HG03139 (cell line): Measurements from ENCODE around the gene LHFPL3.
"Not testable (repeated sequence)": the region's sequence is repeated elsewhere in the genome, so short reads cannot be mapped to it uniquely, and the experiment has no call there.

Experiments
- ATAC-seq: cut with Tn5 transposase; IDR thresholded peaks from one replicate; pipeline ENCODE4 v1.9.1; 2021; ENCODE audit not compliant: unreplicated experiment

LHFPL3 gene

DNA sequence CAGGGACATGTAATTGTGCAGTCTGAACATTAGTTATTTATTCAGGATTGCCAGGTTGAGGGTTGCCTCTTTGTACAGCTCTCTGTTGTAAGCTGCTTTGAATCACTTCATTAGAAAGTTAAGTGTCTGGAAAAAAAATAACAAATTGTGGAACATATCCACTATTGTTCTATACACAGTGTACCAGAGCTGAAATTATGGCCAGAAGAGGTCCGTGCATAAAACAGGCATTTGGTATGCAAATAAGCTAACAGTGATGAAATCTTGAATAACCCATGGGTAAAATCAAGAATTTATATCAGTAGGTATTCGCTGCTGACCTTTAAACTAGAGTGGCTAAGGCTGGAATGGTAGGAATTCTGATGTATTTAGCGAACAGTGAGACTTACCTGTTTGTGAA, 152.1 kb downstream of the LHFPL3 start:
- no peak for ATAC-seq

DNA sequence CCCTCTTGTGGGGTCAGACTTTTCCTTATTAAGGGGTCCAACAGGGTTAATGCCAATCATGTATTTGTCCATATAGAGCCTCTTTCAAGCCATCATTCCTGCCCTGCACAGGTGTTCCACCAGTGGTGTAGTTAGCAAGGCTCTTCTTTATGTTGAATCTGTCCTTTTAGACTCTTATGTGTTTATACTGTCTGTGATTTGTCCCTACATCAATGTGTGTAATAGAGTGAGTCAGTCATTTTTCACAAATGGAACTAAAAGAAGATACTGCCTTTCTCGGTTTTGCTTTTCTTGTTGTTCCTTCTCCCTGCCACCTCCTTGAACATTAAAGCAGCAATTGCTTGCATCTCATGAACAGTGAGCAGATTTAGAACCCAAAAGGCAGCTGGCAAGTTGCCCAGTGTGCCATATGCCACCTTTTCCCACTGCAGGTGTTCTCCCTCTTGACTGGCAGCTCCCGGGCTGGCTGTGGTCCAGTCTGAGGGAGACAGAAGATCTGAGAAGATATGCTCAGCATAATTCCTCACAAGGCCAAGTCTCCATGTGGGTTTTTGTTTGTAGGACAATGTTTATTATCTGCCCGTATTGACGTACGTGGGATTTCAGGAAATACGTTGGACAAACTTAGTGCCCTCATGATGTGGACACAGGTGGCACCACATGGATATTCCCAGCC, 154.1 kb downstream of the LHFPL3 start:
- ATAC-seq, result no peak

DNA sequence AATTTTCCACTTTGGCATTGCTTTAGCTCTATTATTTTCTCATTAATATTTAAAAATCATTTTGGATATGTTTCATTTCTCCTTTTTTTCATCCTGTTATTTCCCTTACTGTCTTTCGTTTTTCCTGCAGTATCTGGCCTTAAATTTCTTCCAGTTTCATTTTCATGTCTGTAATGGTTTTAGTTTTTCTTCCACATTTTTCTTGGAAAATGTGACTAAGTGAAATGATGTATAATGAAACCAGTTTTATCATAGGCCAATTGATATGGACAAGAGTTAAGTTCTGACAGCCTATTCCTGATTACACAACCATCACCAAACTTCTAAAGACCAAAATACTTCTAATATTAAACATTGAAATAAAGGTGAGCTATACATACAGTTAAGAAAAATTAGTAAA, 158.5 kb downstream of the LHFPL3 start:
- ATAC-seq, result no peak

DNA sequence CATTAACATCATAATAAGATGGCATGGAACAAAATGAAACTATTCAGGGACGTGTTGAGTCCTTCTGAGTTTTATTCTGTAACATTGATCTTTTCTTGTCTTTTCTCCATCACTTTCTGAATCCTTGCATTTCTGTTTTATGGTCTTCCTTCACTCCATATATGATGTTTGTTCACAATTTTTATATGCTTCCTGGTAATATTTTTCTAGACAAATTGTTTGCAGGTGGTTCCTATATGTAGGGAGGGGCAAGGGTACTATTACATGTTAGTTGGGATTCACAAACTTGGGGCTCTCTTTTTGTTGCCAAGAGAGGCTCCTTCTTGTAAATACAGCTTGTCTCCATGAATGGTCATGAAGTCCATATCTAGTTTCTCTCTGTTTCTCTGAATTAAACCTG, 159.2 kb downstream of the LHFPL3 start:
- no peak for ATAC-seq

DNA sequence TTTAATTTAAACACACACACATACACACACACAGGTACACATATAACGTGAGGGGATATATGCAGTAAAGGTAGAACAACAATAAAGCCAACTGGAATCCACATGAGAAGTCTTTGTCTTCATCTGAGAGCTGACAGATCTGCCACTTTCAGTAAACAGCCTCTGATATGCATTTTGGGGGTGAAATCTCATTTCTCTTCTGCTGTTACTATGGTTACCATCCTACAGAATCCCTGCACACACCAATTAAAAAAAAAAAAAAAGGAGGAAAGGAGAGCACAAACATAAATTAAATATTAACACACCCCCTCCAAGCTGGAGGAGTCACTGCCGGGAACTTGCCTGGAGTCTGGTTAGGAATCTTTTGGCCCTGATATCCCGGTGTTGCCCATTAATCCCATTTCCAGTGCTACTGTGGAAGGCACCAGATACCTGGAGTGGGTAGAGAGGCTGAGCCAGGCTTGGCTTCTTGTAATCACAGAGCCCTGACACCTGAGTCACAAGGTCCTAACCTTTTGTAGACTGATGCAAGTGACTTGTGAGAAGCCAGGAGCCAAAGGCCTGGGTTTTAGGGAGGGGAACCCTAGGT, 169.1 kb downstream of the LHFPL3 start:
- no peak for ATAC-seq

DNA sequence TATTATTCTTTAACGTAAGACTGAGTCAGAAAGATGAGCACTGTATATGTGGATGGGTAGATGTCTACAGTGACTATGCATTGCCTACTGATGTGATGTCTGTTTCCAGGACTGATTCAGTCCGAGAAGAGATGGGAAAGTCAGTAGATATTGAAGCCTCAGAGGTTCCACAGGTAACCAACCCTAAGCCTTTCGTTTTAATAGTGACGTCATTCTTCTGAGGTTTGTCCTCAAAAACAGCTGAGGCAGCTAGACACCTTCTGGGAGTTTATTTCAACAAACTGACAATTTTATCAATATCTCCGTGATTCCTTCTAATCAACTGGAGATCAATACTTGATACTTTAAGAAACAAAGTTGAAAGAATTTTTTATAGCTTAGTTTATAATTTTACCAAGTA, 171.6 kb downstream of the LHFPL3 start:
- ATAC-seq, result no peak

DNA sequence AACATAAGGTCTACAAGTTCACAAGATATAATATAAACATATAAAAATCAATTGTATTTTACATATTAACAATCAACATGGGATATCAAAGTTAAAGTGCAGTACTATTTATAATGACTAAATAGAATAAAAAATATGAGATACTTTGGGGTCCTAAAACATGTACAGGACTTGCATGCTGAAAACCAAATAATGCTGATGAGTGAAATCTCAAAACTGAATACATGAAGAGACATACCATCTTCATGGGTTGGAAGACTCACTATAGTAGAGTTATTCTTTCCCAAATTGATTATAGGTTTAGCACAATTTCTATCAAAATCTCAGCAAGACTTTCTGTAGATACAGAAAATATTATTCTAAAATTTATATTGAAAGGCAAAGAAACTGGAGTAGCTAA, 181.5 kb downstream of the LHFPL3 start:
- ATAC-seq, result no peak

DNA sequence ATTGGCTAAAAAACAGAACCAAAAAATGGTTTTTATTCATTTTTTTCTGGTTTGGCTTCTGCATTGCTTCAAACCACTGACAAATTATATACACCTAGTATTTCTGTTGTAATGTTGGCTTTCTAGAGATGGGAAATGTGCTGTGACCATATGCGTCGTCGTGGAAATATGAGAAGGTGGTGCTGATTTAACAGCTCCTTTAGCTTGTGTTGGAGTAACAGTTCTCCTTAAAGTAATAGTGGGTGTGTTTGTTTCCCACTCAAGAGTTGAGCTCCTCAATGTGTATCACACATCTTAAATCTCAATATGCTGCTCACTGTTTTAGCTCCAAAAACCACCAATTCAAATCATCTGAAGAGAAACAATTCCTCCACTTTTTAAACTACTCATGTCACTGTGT, 196.4 kb downstream of the LHFPL3 start:
- ATAC-seq, result no peak

DNA sequence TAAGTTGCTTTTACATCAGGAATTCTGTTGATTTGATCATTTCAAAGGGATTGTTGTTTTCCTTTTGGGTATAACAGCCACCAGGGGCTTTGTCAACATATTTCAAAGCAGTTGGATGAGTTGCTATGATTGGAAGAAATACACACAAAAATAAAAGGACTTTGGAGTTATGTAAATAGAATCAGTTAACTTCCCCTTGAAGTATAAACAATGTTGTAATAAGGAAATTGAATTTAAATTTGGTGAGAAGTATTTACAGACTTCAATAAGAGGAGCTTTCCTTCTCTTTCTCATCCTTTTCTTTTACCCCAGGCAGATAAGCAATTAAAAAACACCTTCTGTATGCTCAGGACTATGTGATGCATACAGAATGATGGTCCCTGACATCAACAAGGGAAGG, 199.7 kb downstream of the LHFPL3 start:
- no peak for ATAC-seq

DNA sequence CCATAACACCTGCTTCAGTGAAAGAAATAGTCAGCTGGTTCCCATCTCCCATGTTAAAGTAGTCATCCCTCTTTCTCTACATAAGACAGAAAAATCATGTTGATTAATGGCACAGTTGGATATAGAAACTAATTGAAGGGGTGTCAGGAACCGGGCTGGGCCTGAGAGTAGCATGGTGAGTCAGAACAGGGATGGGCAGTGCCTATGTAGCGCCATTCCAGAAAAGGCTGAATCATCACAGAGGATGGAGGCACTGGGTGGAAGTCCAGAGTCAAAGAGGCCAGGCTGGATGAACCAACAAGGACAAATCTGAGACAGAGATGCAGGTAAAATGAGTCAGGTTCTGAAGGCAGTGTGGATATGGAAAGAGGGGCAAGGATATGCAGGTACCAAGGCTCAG, 201.2 kb downstream of the LHFPL3 start:
- no peak for ATAC-seq

DNA sequence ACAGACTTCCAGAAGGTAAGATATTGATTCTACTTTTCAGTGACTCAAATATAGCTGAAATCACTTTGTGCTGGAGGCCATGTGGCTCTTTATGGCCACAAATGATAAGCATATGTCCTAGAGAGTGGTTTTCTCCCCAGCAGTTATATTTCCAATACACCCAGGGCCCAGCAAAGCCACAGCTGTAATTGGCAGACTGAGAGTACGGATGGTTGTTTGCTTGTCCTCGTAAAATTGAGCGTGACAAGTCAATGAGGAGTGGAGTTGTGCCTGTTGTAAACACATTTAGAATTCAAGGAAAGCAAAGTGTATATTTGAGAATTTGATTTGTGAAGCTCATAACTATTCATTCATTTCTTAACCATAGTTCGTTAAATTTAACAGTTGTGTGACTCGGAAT, 201.8 kb downstream of the LHFPL3 start:
- no peak for ATAC-seq

DNA sequence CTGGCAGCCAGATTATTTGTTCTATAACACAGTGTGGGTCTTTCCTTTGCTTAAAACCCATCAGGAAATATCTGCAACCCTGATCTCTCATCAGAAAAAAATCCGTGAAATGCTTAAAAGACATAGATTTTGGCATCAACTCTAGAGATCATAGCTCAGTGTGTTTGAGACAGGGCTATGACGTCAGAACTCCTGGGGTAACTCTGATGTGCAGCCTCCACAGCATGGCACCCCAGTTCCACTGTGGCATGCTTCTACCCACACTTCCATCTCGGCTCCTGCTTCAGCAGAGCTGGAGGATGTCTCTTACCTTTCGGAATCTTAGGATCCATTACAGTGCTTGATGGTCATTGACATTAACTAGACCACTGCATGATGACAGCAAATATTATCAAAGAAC, 205.7 kb downstream of the LHFPL3 start:
- ATAC-seq, result no peak

DNA sequence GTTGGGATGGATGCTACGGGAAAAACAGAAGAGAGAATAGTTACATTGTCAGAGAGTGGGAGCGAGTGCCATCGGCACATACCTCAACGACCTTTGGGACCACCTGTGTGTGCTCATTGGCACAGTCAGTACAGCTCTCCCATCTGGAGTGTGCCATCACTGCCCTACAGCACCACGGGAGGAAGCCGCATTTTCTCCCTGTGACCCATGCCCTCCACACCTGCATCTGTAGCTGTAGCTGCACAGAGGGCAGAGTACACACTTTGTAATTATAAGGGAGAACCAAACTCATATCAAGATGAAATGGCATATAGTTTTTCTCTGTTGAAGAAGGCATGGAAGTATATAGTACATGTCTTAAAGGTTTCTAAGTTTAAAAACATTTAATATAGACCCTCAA, 207.4 kb downstream of the LHFPL3 start:
- ATAC-seq, result no peak

DNA sequence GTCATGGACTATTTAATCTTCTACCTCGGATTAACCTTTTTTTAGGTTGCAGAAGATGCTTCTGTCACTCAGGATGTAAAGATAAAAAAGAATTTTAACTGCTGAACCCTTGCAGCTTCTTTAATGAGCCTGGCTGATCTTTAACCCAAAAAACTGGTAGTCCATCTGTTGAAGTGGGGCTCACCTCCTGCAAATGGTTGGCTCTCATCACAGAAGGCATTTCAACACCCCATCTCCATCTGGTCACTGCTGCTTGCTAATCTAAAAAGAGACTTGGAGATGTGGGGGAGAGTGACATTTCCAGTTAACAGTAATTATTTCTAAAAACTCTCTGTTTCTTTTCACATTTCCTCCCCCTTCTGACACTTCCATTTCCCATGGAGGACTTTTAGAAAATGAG, 208.6 kb downstream of the LHFPL3 start:
- ATAC-seq, result no peak

DNA sequence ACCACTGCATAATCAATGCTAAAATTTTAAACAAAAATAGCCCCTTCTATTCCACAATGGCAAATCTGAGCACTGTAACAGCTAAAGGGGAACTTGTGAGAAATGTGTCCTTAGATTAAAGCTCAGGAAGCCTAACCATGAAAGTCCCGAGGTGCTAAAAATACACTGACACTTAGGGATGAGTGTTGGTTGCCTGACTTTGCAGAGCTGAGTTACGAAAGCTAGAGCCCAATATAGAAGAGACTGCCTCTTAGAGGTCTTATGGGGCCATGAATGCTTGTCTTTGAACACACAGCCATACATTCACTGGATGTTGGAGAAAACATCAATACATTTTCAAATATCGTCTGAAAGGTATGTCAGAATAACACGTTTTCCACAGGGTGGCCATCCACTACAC, 209.7 kb downstream of the LHFPL3 start:
- no peak for ATAC-seq

DNA sequence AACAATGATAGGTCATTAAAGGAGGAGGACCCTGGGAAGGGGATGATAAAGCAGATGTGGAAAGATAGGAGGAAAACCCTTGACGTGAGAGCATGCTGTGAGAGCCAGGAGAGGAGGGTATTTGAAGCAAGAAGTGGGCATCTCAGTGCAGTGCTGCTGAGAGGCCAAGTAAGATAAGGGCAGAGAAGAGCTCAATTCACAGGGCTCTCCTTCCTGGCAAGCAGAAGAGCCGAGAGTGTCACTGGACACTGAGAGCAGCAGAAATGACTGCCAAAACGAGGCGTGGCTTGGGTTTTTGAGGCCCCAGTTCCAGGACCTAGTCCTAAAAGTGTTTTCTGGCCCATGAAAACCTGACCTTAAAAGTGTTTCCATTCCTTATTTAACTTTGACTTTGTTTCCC, 213.5 kb downstream of the LHFPL3 start:
- no peak for ATAC-seq

DNA sequence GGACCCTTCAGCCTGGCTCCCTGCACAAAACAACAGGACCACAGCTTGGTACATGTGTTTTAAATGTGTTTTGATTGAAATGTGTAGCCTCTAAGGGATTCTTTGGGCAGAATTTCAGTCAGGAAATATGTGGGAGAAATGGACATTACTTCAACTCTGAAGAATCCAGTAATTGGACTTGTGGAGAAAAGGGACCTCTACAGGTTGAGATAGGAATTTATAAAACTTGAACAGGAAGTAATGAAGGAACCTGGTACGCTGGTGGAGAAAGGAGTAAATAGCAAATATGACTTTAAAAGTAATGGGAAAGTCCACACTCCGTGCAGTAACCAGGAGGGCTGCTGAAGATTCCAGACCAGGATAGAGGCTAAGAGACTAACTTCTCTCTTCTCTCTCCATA, 220.5 kb downstream of the LHFPL3 start:
- ATAC-seq, result no peak

DNA sequence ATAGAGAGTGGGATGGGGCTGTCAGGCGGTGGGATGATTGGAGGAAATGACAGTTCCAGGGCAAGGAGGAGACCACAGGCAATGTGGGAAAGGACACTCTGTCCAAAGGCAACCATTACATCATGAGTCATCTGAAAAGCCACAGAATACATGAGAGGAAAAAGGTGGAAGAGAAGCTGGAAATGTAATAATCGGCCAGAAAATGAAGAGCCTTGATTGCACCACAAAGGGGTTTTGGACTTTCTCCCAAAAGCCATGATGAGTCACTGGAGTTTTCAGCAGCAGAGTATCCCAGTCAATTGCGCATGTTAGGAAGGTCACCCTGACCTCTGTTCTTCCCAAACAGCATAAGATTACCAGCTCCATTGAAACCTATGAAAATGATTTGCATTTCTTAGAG, 222.0 kb downstream of the LHFPL3 start:
- no peak for ATAC-seq

DNA sequence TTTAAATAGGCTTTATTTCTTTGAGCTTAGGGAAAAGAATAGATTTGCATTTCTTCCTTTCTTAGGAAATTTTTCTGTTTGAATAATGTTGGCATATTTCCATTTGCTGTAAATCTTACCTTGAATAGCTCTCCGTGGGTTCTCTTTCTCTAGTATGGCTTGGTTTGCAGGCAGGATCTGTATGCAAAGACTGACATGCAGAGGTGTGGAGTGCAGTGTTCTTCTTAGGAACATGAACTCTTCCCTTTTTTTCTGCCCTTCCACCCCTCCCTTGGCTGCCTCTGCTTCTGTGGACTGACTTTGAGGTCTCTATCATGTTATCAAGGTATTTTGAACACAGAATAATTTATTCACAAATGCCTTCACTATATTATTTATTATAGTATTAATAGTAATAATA, 222.8 kb downstream of the LHFPL3 start:
- no peak for ATAC-seq

DNA sequence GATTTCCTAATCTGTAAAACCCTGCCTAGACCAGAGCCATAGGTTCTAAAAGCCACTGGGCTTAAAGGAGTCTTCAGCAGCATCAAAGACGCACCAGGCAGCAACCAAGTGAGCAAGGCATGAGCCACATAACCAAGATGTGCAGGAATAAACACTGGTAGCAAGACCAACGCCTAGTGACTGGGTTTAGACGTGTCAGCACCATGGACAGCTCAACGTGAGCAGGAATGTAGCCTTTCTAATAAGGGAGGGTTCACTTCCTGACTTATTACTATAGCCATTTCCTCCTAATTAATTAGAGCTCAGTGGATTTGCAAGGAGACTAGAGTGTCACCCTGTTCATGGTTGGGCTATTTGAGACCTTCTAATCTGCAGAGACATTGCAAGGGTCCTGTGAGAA, 223.7 kb downstream of the LHFPL3 start:
- no peak for ATAC-seq

DNA sequence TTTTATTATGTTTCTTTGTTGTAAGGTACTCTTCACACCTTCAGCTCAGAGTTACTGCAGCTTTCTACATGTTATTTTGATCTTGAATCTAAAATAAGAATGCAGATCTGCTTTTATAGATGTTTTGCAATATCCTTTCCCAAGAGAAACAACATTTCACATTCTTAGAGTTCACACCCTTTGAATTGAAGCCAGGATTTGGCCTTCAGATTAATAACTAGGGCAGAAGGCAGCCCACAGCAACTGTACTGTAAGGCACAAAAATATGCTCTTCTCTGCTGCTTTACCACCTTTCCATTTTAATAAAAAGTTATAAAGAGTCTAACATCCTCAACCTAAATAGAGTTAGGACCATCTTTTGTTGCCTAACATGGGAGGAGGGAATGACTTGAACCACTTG, 224.7 kb downstream of the LHFPL3 start:
- ATAC-seq, result no peak

DNA sequence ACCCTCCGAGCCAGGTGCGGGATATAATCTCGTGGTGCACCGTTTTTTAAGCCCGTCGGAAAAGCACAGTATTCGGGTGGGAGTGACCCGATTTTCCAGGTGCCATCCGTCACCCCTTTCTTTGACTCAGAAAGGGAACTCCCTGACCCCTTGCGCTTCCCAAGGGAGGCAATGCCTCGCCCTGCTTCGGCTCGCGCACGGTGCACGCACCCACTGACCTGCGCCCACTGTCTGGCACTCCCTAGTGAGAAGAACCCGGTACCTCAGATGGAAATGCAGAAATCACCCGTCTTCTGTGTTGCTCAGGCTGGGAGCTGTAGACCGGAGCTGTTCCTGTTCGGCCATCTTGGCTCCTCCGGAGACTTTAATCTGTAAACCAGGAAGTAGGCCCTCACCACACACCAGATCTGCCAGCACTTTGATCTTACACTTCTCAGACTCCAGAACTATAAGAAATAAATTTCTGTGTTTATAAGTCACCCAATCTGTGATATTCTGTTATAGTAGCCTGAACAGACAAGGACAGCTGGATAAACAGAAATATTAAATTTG, 235.0 kb downstream of the LHFPL3 start:
- ATAC-seq, result not testable (repeated sequence)

DNA sequence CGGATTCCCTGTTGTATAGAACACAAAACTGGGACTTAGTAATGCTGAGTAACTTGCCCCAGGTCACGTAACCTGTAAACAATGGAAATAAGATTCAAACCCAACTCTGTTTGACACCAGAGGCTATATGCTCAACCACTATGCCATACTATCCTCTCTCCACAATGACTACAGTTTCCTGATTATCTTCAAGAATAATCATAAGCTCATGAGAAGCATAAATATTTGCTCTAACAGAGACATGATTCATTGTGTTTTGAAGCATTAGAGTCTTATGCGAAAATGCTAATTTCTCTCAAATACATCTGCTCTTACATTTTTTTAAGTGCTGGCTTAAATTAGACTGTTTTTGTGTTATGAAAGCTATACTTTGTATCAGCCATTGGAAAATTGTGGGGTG, 241.3 kb downstream of the LHFPL3 start:
- no peak for ATAC-seq
